HG02943 (cell line): ENCODE data around the gene LRRC61.
"Not testable (repeated sequence)": the region's sequence is repeated elsewhere in the genome, so short reads cannot be mapped to it uniquely, and the experiment has no call there.

ENCODE experiments used
- ATAC-seq: cut with Tn5 transposase; IDR thresholded peaks from one replicate; pipeline ENCODE4 v1.9.1; 2021; ENCODE audit warnings: mild to moderate bottlenecking, low read depth, moderate library complexity; ENCODE audit not compliant: unreplicated experiment

LRRC61 gene

DNA sequence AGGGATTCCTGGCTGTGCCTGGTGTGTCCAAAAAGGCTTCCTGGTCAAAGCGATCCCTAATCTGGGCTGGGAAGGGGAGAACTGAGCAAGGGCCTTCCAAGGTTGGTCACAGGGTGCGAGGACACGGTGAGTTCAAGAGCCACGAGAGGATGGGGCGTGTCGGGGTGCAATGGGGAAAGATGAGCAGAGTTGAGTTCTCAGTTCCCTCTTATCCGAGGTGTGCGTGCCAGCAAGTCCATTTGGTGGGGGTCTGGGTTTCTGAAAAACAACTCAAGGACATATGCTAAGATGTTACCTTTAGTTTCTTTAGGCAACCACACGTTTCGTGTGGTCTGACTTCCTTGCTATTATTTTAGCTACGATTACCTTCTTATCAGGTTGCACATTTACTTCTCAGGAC lies 57.3 kb downstream of the LRRC61 start:
- ATAC-seq = no peak

GRCh38 chr7:150381096-150381495 lies 57.9 kb downstream of the LRRC61 start:
- no peak for ATAC-seq

- no peak for ATAC-seq
Observed at GRCh38 chr7:150381785-150382122, 58.6 kb downstream of the LRRC61 start.

DNA sequence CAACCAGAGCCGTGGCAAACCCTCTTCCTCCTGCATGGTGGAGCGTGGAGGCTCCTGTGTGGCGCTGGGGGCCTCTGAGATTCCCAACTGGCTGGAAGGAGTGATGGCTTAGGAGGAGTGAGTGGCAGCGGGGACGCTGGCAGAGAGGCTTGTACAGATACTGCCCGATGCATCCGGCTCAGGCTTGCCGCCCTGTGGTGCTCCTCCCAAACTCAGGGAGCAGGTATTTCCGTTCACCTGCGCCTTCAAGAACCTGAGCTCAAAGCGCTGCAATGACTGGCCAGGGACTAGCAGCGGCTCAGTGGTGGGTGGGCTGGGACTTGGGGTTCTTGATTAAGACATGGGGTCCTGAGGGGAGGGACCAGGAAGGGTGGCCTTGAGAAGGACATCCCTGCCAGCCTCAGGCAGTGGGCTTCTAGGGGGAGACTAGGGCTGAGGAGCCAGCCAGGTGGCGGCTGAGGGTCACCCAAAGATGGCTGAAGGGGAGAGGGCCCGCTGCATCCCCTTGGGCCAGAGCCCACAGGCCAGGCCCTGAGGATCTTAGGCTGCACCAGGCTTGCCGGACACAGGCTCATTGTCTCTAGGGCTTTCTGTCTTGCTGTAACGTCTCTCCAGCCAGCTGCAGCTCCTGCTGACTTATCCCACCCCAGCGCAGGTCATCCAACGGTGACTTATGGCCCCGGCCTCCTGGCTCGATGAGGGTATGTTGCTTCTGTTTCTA lies 59.1 kb downstream of the LRRC61 start:
- no peak for ATAC-seq

DNA sequence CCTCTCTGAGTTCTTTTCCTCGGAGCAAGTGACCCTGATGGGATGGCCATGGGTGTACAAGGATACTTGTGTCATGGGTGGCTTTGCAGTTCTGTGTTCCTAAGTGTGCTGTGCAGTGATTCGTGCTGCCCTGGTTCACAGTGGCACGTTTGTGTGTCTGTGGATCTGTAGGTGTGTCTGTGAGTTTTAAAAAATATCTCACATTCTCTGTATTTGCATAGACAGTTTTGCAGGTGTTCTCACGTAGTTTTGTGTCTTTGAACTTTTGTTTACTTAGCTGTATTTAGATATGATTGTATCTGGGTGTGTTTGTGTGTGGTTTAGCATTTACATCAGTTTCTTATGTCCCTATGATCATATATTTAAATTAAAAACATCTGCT lies 59.7 kb downstream of the LRRC61 start:
- no peak for ATAC-seq

GRCh38 chr7:150383710-150384397 lies 60.7 kb downstream of the LRRC61 start:
- ATAC-seq = no peak

DNA sequence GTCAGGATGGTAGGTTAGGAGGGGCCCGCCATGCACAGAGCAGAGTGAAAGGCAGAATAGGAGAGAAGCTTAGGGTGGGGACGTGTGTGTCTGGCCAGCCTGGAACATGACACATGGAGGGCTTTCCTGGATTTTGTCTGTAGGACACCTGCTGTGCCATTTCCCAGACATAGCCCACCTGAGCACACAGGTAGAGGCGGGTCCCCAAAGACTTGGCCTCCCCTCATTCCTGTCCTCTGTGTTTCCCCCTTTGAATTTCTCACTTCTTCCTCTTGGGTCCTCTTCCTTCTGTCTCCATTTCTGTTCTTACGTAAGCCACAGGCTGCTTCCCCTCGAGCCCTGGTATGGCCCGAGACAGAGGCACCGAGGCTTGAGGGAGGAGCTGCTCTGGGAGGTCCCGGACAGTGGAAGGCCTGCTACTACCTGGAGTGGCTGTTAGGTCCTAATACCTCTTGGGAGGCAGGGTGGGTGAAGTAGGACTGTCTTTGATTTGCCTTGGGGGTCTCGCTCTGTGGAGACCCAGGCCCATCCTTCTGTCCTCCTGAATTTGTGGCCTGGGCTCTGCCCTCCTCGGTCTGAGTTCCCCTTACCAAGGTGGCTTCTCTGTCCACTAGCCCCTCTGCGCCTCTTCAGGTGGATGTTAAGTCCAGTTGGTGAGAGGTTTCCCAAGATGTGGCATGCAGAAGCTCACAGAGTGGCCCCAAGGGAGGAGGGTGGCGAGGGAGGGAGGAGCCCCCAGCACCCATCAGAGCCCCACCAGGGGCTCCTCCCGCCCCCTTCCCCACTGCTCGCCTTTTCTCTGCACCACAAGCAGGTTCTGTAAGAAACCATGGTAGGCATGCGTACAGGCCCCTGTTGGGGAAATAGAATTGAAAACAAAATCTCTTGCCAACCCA lies 61.5 kb downstream of the LRRC61 start:
- no peak for ATAC-seq

- ATAC-seq = no peak
Observed at GRCh38 chr7:150385302-150385723, 62.2 kb downstream of the LRRC61 start.

DNA sequence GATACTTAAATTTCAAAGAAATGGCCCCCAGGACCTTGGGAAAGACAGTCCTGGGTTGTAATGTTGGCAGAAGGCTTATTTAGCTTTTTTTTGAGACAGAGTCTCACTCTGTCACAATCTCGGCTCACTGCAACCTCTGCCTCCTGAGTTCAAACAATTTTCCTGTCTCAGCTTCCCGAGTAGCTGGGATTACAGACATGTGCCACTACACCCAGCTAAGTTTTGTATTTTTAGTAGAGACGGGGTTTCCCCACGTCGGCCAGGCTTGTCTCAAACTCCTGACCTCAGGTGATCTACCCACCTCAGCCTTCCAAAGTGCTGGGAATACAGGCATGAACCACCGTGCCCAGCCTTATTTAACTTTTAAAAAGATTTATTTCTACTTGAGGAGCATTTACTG lies 62.7 kb downstream of the LRRC61 start:
- ATAC-seq = not testable (repeated sequence)
